HCT116 (cell line): ENCODE results near the gene PLG. TPM values are rescaled to one million over a fixed set of nuclear protein-coding genes. Genes with fewer than 3 reads are reported as not detected.

ENCODE experiments used
- ATAC-seq: fragments of 200-7000 bp; cut with Tn5 transposase; 2 replicates; pipeline ENCODE4 v1.9.1; 2020; ENCODE audit warnings: mild to moderate bottlenecking, moderate library complexity
- BruUV-seq: library from RNA; stranded (reverse); fragments of 400-500 nt; replicated peaks from 2 replicates; lab custom pipeline; 2021; lab: Mats Ljungman, UMichigan
- CTCF ChIA-PET: fragments of 300-600 bp; sonication (Branson Sonifier 250); formaldehyde crosslinking; loops from one replicate; lab custom pipeline; 2021; ENCODE audit warnings: antibody characterized with exemption; lab: Charles Lee
- POLR2A ChIA-PET: fragments of 300-600, 350-600 bp; sonication (Branson Sonifier 250); formaldehyde crosslinking; loops from one replicate; lab custom pipeline; 2021; ENCODE audit warnings: antibody characterized with exemption; lab: Charles Lee
- RAD21 ChIA-PET, 2 experiments: fragments of 300-600 bp; sonication (Branson Sonifier 250); formaldehyde crosslinking; loops; one replicate each; lab custom pipeline; 2023; ENCODE audit warnings: low total read pairs in 2 of 2; ENCODE audit not compliant: uncharacterized antibody in 2 of 2, unreplicated experiment in 2 of 2, low non-redundant PET in 1 of 2; lab: Charles Lee
- DNase-seq: peaks from one replicate; pipeline ENCODE4 v3.0.0-alpha.2; 2010; ENCODE audit warnings: low read depth, low spot score
- H2AFZ ChIP-seq: fragments of 200-600 bp; shearing (Covaris generic), sonication (generic); 2 replicates; pipeline ENCODE4 v1.6.1; 2017; ENCODE audit warnings: low read depth, mixed run types, mixed read lengths, antibody characterized with exemption, low read length; ENCODE audit not compliant: poor library complexity, severe bottlenecking
- H3K27ac ChIP-seq: 2 replicates; pipeline ENCODE4 v1.5.1; 2012; ENCODE audit warnings: low read depth, low read length
- H3K27me3 ChIP-seq: fragments of 200-600 bp; sonication (generic); 2 replicates; pipeline ENCODE4 v1.6.1; 2016; ENCODE audit warnings: mixed run types, low read length, mixed read lengths; ENCODE audit not compliant: insufficient read depth
- H3K36me3 ChIP-seq, 2 experiments: fragments of 200-500 bp in 1 of 2; fragments of 200-600 bp in 1 of 2; sonication (Bioruptor generic) in 1 of 2; sonication (generic) in 1 of 2; 2 replicates each; pipeline versions ENCODE4 v1.5.1 to v1.6.1; 2014 to 2016; ENCODE audit warnings: low read length in 2 of 2, inconsistent platforms in 1 of 2, mixed read lengths in 1 of 2, mixed run types in 1 of 2; ENCODE audit not compliant: insufficient read depth in 2 of 2, control insufficient read depth in 1 of 2
- H3K4me1 ChIP-seq, 2 experiments: fragments of 200-600 bp in 1 of 2; sonication (generic) in 1 of 2; 2 replicates each; pipeline versions ENCODE4 v1.5.1 to v1.6.1; 2012 to 2017; ENCODE audit warnings: low read length in 2 of 2, inconsistent platforms in 1 of 2, mild to moderate bottlenecking in 1 of 2, mixed read lengths in 1 of 2, mixed run types in 1 of 2, moderate library complexity in 1 of 2; ENCODE audit not compliant: insufficient read depth in 2 of 2, control insufficient read depth in 1 of 2
- H3K4me2 ChIP-seq: fragments of 200-600 bp; sonication (generic); 2 replicates; pipeline ENCODE4 v1.6.1; 2017; ENCODE audit warnings: mixed run types, low read length, mixed read lengths
- H3K4me3 ChIP-seq, 2 experiments: fragments of 200-600 bp in 1 of 2; sonication (generic) in 1 of 2; replicated peaks in 1 of 2; 2 replicates each; pipeline ENCODE4 v1.5.1; 2011 to 2016; ENCODE audit warnings: low read length in 2 of 2, control low read depth in 1 of 2, low read depth in 1 of 2, mild to moderate bottlenecking in 1 of 2, mixed read lengths in 1 of 2, mixed run types in 1 of 2
- H3K79me2 ChIP-seq: fragments of 200-600 bp; sonication (generic); 2 replicates; pipeline ENCODE4 v1.6.1; 2017; ENCODE audit warnings: mild to moderate bottlenecking, mixed run types, low read length, moderate library complexity, mixed read lengths; ENCODE audit not compliant: insufficient read depth
- H3K9ac ChIP-seq: fragments of 200-600 bp; sonication (generic); 2 replicates; pipeline ENCODE4 v1.6.1; 2016; ENCODE audit warnings: low read length, mixed read lengths
- H3K9me2 ChIP-seq: fragments of 200-600 bp; sonication (generic), shearing (Covaris generic); 2 replicates; pipeline ENCODE4 v1.6.1; 2017; ENCODE audit warnings: mixed run types, mild to moderate bottlenecking, moderate library complexity; ENCODE audit not compliant: insufficient read depth
- H3K9me3 ChIP-seq, 2 experiments: fragments of 200-500 bp in 1 of 2; fragments of 200-600 bp in 1 of 2; sonication (Bioruptor generic) in 1 of 2; sonication (generic) in 1 of 2; 2 replicates each; pipeline ENCODE4 v1.6.1; 2014 to 2017; ENCODE audit warnings: low read length in 2 of 2, mixed read lengths in 2 of 2, inconsistent platforms in 1 of 2, low read depth in 1 of 2, mild to moderate bottlenecking in 1 of 2, mixed run types in 1 of 2, moderate library complexity in 1 of 2; ENCODE audit not compliant: control insufficient read depth in 1 of 2, insufficient read depth in 1 of 2
- H4K20me1 ChIP-seq: fragments of 200-600 bp; sonication (generic), shearing (Covaris generic); 2 replicates; pipeline ENCODE4 v1.6.1; 2017; ENCODE audit warnings: mixed run types, mild to moderate bottlenecking, moderate library complexity; ENCODE audit not compliant: insufficient read depth
- CBX3 ChIP-seq: IDR thresholded peaks from 2 replicates; pipeline ENCODE4 v1.6.1; 2012; ENCODE audit warnings: low read depth
- CEBPB ChIP-seq: IDR thresholded peaks from 2 replicates; pipeline ENCODE4 v1.6.1; 2012; ENCODE audit warnings: low read depth
- CTCF ChIP-seq, 3 experiments: fragments of 200-600 bp in 1 of 3; sonication (generic) in 1 of 3; IDR thresholded peaks in 2 of 3; conservative IDR thresholded peaks in 1 of 3; 2 replicates each; pipeline ENCODE4 v1.5.1; 2012 to 2017; ENCODE audit warnings: low read depth in 2 of 3, low read length in 2 of 3, antibody characterized with exemption in 1 of 3, borderline replicate concordance in 1 of 3, control low read depth in 1 of 3, mild to moderate bottlenecking in 1 of 3, mixed read lengths in 1 of 3, mixed run types in 1 of 3, moderate library complexity in 1 of 3; ENCODE audit not compliant: insufficient read depth in 1 of 3
- EGR1 ChIP-seq: IDR thresholded peaks from 2 replicates; pipeline ENCODE4 v1.6.1; 2012; ENCODE audit warnings: low read depth
- EZH2 ChIP-seq: fragments of 200-600 bp; sonication (generic); IDR thresholded peaks from 2 replicates; pipeline ENCODE4 v1.6.1; 2017; ENCODE audit warnings: antibody characterized with exemption, mixed run types
- FOSL1 ChIP-seq: IDR thresholded peaks from 2 replicates; pipeline ENCODE4 v1.6.1; 2012; ENCODE audit warnings: low read depth
- JUND ChIP-seq: IDR thresholded peaks from 2 replicates; pipeline ENCODE4 v1.6.1; 2012
- MAX ChIP-seq: IDR thresholded peaks from 2 replicates; pipeline ENCODE4 v1.6.1; 2012
- POLR2A ChIP-seq: IDR thresholded peaks from 2 replicates; pipeline ENCODE4 v1.7.0; 2011; ENCODE audit warnings: borderline replicate concordance; ENCODE audit not compliant: insufficient read depth, insufficient read length; ENCODE audit errors: extremely low read depth
- RAD21 ChIP-seq: IDR thresholded peaks from 2 replicates; pipeline ENCODE4 v1.6.1; 2012; ENCODE audit warnings: low read depth, mild to moderate bottlenecking
- SP1 ChIP-seq: IDR thresholded peaks from 2 replicates; pipeline ENCODE4 v1.6.1; 2012; ENCODE audit warnings: low read depth
- TCF7L2 ChIP-seq: IDR thresholded peaks from 2 replicates; pipeline ENCODE4 v1.7.0; 2011; ENCODE audit warnings: borderline replicate concordance, inconsistent platforms; ENCODE audit not compliant: insufficient read depth, insufficient read length; ENCODE audit errors: extremely low read depth
- YY1 ChIP-seq: IDR thresholded peaks from 2 replicates; pipeline ENCODE4 v1.6.1; 2011; ENCODE audit warnings: low read length, low read depth, moderate library complexity, mild to moderate bottlenecking; ENCODE audit not compliant: insufficient replicate concordance; ENCODE audit errors: extremely low read depth
- ZFX ChIP-seq: fragments of 450-650 bp; IDR thresholded peaks from 2 replicates; pipeline ENCODE4 v1.6.1; 2017
- intact Hi-C: fragments of 100-400 bp; cut with micrococcal nuclease; formaldehyde crosslinking; loops from 2 replicates; pipeline ENCODE4 v1.10.0; 2022
- total RNA-seq: library from RNA; stranded (reverse); gene quantifications from one replicate; pipeline ENCODE4 v1.2.1, GENCODE V29; 2021; ENCODE audit not compliant: unreplicated experiment
- TF ChIP-seq, protein P1 (sequence below): IDR thresholded peaks from 2 replicates; pipeline ENCODE4 v1.6.1; 2011; ENCODE audit warnings: mild to moderate bottlenecking, low read length, moderate library complexity; ENCODE audit not compliant: insufficient replicate concordance; ENCODE audit errors: extremely low read depth
- TF ChIP-seq, protein P2 (sequence below): IDR thresholded peaks from 2 replicates; pipeline ENCODE4 v1.6.1; 2012

PLG gene
- total RNA-seq, 1 experiment from 2014 or later: 0.69 TPM

DNA sequence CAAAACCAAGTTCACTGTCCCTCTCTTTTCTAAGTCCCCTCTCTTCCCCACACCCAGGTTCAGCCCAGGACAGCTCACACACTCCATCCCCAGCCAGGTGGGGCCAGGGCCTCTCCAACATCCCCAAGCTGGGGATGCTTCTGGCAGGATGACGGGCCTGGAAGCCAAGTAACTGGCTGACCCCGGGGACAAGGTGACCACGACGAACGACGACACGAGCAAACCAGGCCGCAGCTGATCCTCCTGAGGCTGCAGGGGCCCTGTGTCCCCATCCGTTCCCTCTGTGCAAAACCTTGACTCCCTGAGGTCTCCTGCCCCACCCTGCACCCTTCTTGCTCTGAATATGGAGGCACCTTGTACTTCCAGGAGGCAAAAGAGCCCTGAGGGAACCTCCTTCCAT, 11.6 kb upstream of the PLG start:
- intact Hi-C loops: no loop called here
- Histone ChIP-seq H3K36me3 (no peaks in the 10 kb centered on the region), H3K9me3 (no peaks in the 10 kb centered on the region), H3K4me2 (no peak overlapping the region), H3K27ac (no peak overlapping the region), H3K9ac (no peak overlapping the region), H3K4me1 (peaks cover 0 to 6% of the 10 kb centered on the region in 2 experiments; a peak in 1 of 4 replicates)
- no peak for ATAC-seq
- ChIA-PET POLR2A (no interaction called here), CTCF (interaction anchor here (0.7 kb wide), 1 partner anchor 261 kb away, joined by 3 read pairs; no protein-coding TSS in a partner anchor)
- BruUV-seq: no TSS peak
- no peak for TF ChIP-seq CBX3
- TF ChIP-seq POLR2A: no peak
- TF ChIP-seq RAD21: no peak
- TF ChIP-seq FOSL1: no peak
- TF ChIP-seq CTCF (IDR thresholded peaks at IDR 0.05 in 2 of 3, conservative IDR thresholded peaks at IDR 0.05 in 1 of 3; ENCODE audit: borderline replicate concordance in 1 of 3, insufficient read depth in 1 of 3, low read depth in 2 of 3, low read length in 2 of 3): no peak
- TF ChIP-seq CEBPB: no peak
- TF ChIP-seq, protein P1, sequence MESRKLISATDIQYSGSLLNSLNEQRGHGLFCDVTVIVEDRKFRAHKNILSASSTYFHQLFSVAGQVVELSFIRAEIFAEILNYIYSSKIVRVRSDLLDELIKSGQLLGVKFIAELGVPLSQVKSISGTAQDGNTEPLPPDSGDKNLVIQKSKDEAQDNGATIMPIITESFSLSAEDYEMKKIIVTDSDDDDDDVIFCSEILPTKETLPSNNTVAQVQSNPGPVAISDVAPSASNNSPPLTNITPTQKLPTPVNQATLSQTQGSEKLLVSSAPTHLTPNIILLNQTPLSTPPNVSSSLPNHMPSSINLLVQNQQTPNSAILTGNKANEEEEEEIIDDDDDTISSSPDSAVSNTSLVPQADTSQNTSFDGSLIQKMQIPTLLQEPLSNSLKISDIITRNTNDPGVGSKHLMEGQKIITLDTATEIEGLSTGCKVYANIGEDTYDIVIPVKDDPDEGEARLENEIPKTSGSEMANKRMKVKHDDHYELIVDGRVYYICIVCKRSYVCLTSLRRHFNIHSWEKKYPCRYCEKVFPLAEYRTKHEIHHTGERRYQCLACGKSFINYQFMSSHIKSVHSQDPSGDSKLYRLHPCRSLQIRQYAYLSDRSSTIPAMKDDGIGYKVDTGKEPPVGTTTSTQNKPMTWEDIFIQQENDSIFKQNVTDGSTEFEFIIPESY: no peak
- no peak for TF ChIP-seq EZH2
- no peak for TF ChIP-seq TCF7L2
- no peak for TF ChIP-seq EGR1
- no peak for TF ChIP-seq MAX
- no peak for TF ChIP-seq SP1
- TF ChIP-seq, protein P2, sequence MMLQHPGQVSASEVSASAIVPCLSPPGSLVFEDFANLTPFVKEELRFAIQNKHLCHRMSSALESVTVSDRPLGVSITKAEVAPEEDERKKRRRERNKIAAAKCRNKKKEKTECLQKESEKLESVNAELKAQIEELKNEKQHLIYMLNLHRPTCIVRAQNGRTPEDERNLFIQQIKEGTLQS: no peak
- no peak for TF ChIP-seq YY1
- TF ChIP-seq JUND: no peak
- TF ChIP-seq ZFX: no peak
- TF ChIP-seq, all 23 proteins: peak for 0
- RAD21 ChIA-PET: no interaction called here
- DNase-seq: no peak
- Histone ChIP-seq H2AFZ (no peak overlapping the region), H3K79me2 (no peaks in the 10 kb centered on the region), H3K4me3 (no peak overlapping the region), H3K27me3 (no peaks in the 10 kb centered on the region), H4K20me1 (no peaks in the 10 kb centered on the region), H3K9me2 (no peaks in the 10 kb centered on the region; the same call in 1 of the 2 replicates)
